Measurements from ENCODE around the gene THAP2.

GRCh38 chr12:71653137-71653536 is 11.0 kb upstream of the THAP2 start:
- no peak for TF ChIP-seq POLR2A (IDR thresholded peaks at IDR 0.05)
- TF ChIP-seq POLR2AphosphoS5 (IDR thresholded peaks at IDR 0.05): no peak
- TF ChIP-seq CTCF (IDR thresholded peaks at IDR 0.05): no peak
